Measurements from ENCODE around the gene MAP7D1. TPM values are rescaled to one million over a fixed set of nuclear protein-coding genes. Genes with fewer than 3 reads are reported as not detected.
A peak's percentile ranks its signal among the peaks of the same experiment; 100 is the strongest.

MAP7D1 gene
- total and polyA plus RNA-seq, 2 of the 13 experiments (the other 11 are each of a cell fraction or from before 2014, with no cell fraction given) = 5.6 to 7.2 TPM

DNA sequence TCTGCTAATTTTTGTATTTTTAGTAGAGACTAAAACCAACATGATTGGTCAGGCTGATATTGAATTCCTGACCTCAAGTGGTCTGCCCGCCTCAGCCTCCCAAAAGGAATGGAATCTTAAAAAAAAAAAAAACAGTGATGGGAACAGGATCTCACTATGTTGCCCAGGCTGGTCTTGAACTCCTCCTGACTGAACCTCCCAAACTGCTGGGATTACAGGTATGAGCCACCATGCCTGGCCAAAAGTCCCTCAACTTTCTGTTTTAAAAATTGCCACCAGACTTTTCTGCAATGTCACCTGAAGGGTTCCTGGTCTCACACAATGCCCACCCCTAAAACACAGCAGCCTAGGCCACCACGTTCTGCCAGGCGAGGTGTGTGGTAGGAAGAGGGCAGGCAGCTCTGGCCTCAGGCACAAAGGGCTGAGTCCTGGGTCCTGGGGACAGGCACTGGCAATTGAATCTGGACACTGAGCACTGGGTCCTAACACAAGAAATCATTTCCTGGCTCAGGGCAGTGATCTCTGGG is 47.1 kb downstream of the MAP7D1 start:
- H3K27me3 ChIP-seq (ENCODE audit: control insufficient read depth in 1 of 2, insufficient read depth in 2 of 2, low read length in 2 of 2) = no peaks in the 10 kb centered on the region
- ChIA-PET CTCF (ENCODE audit: low intra/inter-chr PET ratio, low total read pairs) (no interaction called here), POLR2A (interaction anchor here (1.1 kb wide), 1 partner anchor 46 kb away, joined by 4 read pairs; no protein-coding TSS in a partner anchor)
- no peak overlapping the region for H2AFZ ChIP-seq (ENCODE audit: low read length)
- 31% methylated on average over 3 of the region's 3 CpGs for WGBS (ENCODE audit: low lambda C conversion rate)
- peak overlapping the region; percentile 81 for H3K4me2 ChIP-seq (ENCODE audit: low read depth, low read length)
- no peak; the same call in 2 of the 3 replicates for ATAC-seq
- no peak for DNase-seq (ENCODE audit: low spot score)
- peaks cover 52% of the 10 kb centered on the region for H3K4me1 ChIP-seq (ENCODE audit: insufficient read depth, low read length)
- peak overlapping the region in 2 of 3 experiments; percentile 41 to 63; a peak in 3 of 6 replicates for H3K4me3 ChIP-seq (replicated peaks in 1 of 3; ENCODE audit: insufficient read depth in 1 of 3, low read depth in 2 of 3, low read length in 3 of 3)
- intact Hi-C loops (cut with micrococcal nuclease; ENCODE audit: unreplicated experiment) (no loop called here), in situ Hi-C loops (cut with HindIII; ENCODE audit: extremely low pct_ligation_motif_present, low pct_unique_long_range_greater_than_20kb) (no loop called here)
- peak overlapping the region; percentile 37; the same call in 1 of the 2 replicates for H3K9ac ChIP-seq (ENCODE audit: insufficient read depth, low read depth, low read length)
- H3K27ac ChIP-seq (ENCODE audit: extremely low read length, insufficient read depth, low read length) = no peak overlapping the region
- no peaks in the 10 kb centered on the region for H3K36me3 ChIP-seq (replicated peaks in 1 of 2; ENCODE audit: control insufficient read depth in 1 of 2, insufficient read depth in 2 of 2, low read length in 2 of 2)
- no TSS peak for BruUV-seq (replicated peaks)
- no peaks in the 10 kb centered on the region for H3K79me2 ChIP-seq (ENCODE audit: insufficient read depth, low read length)
- FAIRE-seq = no peak
- no peaks in the 10 kb centered on the region for H3K9me3 ChIP-seq (ENCODE audit: low read length)
- H4K20me1 ChIP-seq (ENCODE audit: insufficient read depth, low read length) = no peaks in the 10 kb centered on the region
- TF ChIP-seq KDM1A (CRISPR knock-in tag; IDR thresholded peaks at IDR 0.05) (0 out of 2 replicates have a peak, but pooled peaks have one; percentile 30), ZNF121 (CRISPR knock-in tag; IDR thresholded peaks at IDR 0.05) (peak; percentile 76), KDM4B (CRISPR knock-in tag; IDR thresholded peaks at IDR 0.05) (no peak)

DNA sequence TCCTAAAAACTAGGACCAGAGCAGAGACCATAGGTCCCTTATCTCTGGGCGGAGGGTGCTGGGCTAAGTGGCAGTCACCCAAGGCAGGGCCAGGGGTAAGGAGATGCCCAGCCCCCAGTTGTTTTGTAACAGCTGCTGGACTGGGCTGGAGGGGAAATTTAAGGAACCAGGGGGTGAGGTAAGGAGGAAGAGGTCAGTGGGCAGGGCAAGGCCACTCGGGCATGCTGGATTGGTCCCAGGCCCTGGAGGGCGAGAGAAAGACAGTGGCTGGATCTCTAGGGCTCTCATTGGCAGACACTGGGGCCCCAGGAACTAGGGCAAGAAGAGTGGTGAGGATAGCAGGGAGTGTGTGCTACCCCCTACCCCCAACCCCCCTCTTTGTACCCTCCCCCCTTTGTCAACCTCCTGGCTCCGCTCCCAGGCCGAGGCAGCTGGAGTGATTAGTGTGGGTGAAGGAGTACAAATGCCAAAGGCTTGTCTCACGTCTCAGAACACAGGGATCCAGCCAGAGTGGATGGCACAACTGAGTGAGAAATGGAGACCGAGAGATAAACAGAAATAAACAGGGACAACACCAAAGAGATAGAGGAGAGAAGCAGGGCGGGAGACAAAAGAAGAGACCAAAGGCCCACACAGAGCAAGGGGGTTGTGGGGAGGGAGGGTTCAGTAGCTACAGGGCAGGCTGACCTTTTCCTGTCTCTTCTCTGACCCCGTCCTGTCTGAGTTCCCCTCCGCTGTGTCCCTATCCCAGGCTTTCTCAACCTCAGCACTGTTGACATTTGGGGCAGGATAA is 47.8 kb downstream of the MAP7D1 start:
- H3K4me1 ChIP-seq (ENCODE audit: insufficient read depth, low read length) = peaks cover 47% of the 10 kb centered on the region
- no peak overlapping the region for H3K27ac ChIP-seq (ENCODE audit: extremely low read length, insufficient read depth, low read length)
- intact Hi-C loops (cut with micrococcal nuclease; ENCODE audit: unreplicated experiment) (no loop called here), in situ Hi-C loops (cut with HindIII; ENCODE audit: extremely low pct_ligation_motif_present, low pct_unique_long_range_greater_than_20kb) (no loop called here)
- CTCF ChIA-PET (ENCODE audit: low intra/inter-chr PET ratio, low total read pairs) = no interaction called here
- TF ChIP-seq PHF21A (CRISPR knock-in tag; IDR thresholded peaks at IDR 0.05) = peak; percentile 11; the same call in 1 of the 2 replicates
- TF ChIP-seq, protein P1, sequence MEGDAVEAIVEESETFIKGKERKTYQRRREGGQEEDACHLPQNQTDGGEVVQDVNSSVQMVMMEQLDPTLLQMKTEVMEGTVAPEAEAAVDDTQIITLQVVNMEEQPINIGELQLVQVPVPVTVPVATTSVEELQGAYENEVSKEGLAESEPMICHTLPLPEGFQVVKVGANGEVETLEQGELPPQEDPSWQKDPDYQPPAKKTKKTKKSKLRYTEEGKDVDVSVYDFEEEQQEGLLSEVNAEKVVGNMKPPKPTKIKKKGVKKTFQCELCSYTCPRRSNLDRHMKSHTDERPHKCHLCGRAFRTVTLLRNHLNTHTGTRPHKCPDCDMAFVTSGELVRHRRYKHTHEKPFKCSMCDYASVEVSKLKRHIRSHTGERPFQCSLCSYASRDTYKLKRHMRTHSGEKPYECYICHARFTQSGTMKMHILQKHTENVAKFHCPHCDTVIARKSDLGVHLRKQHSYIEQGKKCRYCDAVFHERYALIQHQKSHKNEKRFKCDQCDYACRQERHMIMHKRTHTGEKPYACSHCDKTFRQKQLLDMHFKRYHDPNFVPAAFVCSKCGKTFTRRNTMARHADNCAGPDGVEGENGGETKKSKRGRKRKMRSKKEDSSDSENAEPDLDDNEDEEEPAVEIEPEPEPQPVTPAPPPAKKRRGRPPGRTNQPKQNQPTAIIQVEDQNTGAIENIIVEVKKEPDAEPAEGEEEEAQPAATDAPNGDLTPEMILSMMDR (CRISPR knock-in tag; IDR thresholded peaks at IDR 0.05) = no peak
- 1% methylated on average over 9 of the region's 10 CpGs for WGBS (ENCODE audit: low lambda C conversion rate)
- no TSS peak for BruUV-seq (replicated peaks)
- no peaks in the 10 kb centered on the region for H3K36me3 ChIP-seq (replicated peaks in 1 of 2; ENCODE audit: control insufficient read depth in 1 of 2, insufficient read depth in 2 of 2, low read length in 2 of 2)
- no peaks in the 10 kb centered on the region for H3K9me3 ChIP-seq (ENCODE audit: low read length)
- H3K79me2 ChIP-seq (ENCODE audit: insufficient read depth, low read length) = no peaks in the 10 kb centered on the region
- peak overlapping the region; percentile 81 for H3K4me2 ChIP-seq (ENCODE audit: low read depth, low read length)
- ATAC-seq (peak; percentile 75), FAIRE-seq (peak; percentile 15), DNase-seq (ENCODE audit: low spot score) (no peak)
- peak overlapping the region; percentile 33 to 63 (median 41) for H3K4me3 ChIP-seq (replicated peaks in 1 of 3; ENCODE audit: insufficient read depth in 1 of 3, low read depth in 2 of 3, low read length in 3 of 3)
- POLR2A ChIA-PET = interaction anchor here (1.1 kb wide), 1 partner anchor 47 kb away, joined by 4 read pairs; no protein-coding TSS in a partner anchor
- no peaks in the 10 kb centered on the region for H3K27me3 ChIP-seq (ENCODE audit: control insufficient read depth in 1 of 2, insufficient read depth in 2 of 2, low read length in 2 of 2)
- H3K9ac ChIP-seq (ENCODE audit: insufficient read depth, low read depth, low read length) = peak overlapping the region; percentile 37; the same call in 1 of the 2 replicates
- peak overlapping the region; percentile 92 for H2AFZ ChIP-seq (ENCODE audit: low read length)
- H4K20me1 ChIP-seq (ENCODE audit: insufficient read depth, low read length) = no peaks in the 10 kb centered on the region
